NB4 (cell line): ENCODE data around the gene ATP11C.

Experiments used
- POLR2A ChIP-seq: IDR thresholded peaks from 2 replicates; pipeline ENCODE4 v1.6.1; 2011; ENCODE audit warnings: mild to moderate bottlenecking; ENCODE audit not compliant: insufficient read length; ENCODE audit errors: extremely low read depth
- TF ChIP-seq, protein P1 (sequence below): IDR thresholded peaks from one replicate; pipeline ENCODE4 v1.5.1; 2012; ENCODE audit warnings: low read depth, low read length

DNA sequence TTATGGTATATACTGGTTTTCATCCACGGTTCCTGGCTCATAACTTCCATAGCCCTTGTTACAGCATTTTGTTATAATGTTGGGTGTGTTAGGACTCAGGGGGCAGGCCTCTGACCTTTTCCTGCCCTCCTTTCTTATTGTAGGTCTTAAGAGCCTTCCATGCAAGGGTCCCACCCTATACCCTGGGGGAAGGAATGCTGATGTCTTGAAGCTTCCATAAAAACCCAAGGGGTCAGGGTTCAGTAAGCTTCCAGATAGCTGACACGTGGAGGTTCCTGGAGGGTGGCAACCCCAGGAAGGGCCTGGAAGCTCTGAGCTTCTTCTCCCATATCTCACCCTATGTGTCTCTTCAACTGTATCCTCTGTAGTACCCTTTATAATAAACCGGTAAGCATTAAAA lies 29.6 kb downstream of the ATP11C start:
- no peak for TF ChIP-seq POLR2A
- TF ChIP-seq, protein P1, sequence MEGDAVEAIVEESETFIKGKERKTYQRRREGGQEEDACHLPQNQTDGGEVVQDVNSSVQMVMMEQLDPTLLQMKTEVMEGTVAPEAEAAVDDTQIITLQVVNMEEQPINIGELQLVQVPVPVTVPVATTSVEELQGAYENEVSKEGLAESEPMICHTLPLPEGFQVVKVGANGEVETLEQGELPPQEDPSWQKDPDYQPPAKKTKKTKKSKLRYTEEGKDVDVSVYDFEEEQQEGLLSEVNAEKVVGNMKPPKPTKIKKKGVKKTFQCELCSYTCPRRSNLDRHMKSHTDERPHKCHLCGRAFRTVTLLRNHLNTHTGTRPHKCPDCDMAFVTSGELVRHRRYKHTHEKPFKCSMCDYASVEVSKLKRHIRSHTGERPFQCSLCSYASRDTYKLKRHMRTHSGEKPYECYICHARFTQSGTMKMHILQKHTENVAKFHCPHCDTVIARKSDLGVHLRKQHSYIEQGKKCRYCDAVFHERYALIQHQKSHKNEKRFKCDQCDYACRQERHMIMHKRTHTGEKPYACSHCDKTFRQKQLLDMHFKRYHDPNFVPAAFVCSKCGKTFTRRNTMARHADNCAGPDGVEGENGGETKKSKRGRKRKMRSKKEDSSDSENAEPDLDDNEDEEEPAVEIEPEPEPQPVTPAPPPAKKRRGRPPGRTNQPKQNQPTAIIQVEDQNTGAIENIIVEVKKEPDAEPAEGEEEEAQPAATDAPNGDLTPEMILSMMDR = no peak
